Mesothelial cell of epicardium (in vitro differentiated cells): ENCODE data around the gene MACROH2A1. TPM values are rescaled to one million over a fixed set of nuclear protein-coding genes. Genes with fewer than 3 reads are reported as not detected.
A peak's percentile ranks its signal among the peaks of the same experiment; 100 is the strongest.

Experiments used
- DNase-seq, 2 experiments: peaks; one replicate each; pipeline ENCODE4 v3.0.0; 2021; ENCODE audit warnings: low spot score in 2 of 2; ENCODE audit not compliant: unreplicated experiment in 2 of 2
- H3K27ac Mint-ChIP-seq: 2 replicates; pipeline ENCODE4 v1.8.0; 2021; ENCODE audit warnings: mixed read lengths
- H3K27me3 Mint-ChIP-seq: 2 replicates; pipeline ENCODE4 v1.8.0; 2021; ENCODE audit warnings: low read depth, mixed read lengths
- H3K36me3 Mint-ChIP-seq: 2 replicates; pipeline ENCODE4 v1.8.0; 2021; ENCODE audit warnings: mixed read lengths
- H3K4me1 Mint-ChIP-seq: 2 replicates; pipeline ENCODE4 v1.8.0; 2021; ENCODE audit warnings: mixed read lengths
- H3K4me3 Mint-ChIP-seq: 2 replicates; pipeline ENCODE4 v1.8.0; 2021; ENCODE audit warnings: mild to moderate bottlenecking, moderate library complexity, mixed read lengths
- H3K9me3 Mint-ChIP-seq: 2 replicates; pipeline ENCODE4 v1.8.0; 2021; ENCODE audit warnings: mixed read lengths
- CTCF ChIP-seq: fragments of 200-600 bp; sonication (generic); IDR thresholded peaks from one replicate; pipeline ENCODE4 v1.5.0; 2021; ENCODE audit warnings: antibody characterized with exemption; ENCODE audit not compliant: unreplicated experiment
- total RNA-seq: library from RNA; stranded (reverse); gene quantifications from 3 replicates; pipeline ENCODE4 v1.2.1, GENCODE V29; 2021

Gene MACROH2A1
- total RNA-seq, 1 donor from 2014 or later: 276 TPM

- H3K27me3 Mint-ChIP-seq: peaks cover 2% of the 10 kb centered on the region
These were observed 724 bp downstream of the MACROH2A1 start for GRCh38 chr5:135398160-135398854.

GRCh38 chr5:135397084-135397483 is 1.9 kb downstream of the MACROH2A1 start:
- peak overlapping the region; percentile 82 for H3K4me3 Mint-ChIP-seq
- no peak for DNase-seq
- peaks cover 7% of the 10 kb centered on the region for H3K36me3 Mint-ChIP-seq
- TF ChIP-seq CTCF: no peak
- H3K9me3 Mint-ChIP-seq: no peaks in the 10 kb centered on the region
- H3K4me1 Mint-ChIP-seq: peaks cover 57% of the 10 kb centered on the region
- H3K27me3 Mint-ChIP-seq: peaks cover 2% of the 10 kb centered on the region
- peak overlapping the region; percentile 72 for H3K27ac Mint-ChIP-seq

More at GRCh38 chr5:135398160-135398854, 724 bp downstream of the MACROH2A1 start:
- Mint-ChIP-seq H3K4me3 (peak overlapping the region; percentile 82), H3K4me1 (peaks cover 54% of the 10 kb centered on the region), H3K36me3 (no peaks in the 10 kb centered on the region), H3K9me3 (no peaks in the 10 kb centered on the region), H3K27ac (peak overlapping the region; percentile 72)
- DNase-seq: peak in 1 of 2 experiments; percentile 55
- no peak for TF ChIP-seq CTCF

- peaks cover 62% of the 10 kb centered on the region for H3K4me1 Mint-ChIP-seq
- DNase-seq: no peak
- H3K9me3 Mint-ChIP-seq: no peaks in the 10 kb centered on the region
- H3K27me3 Mint-ChIP-seq: peaks cover 2% of the 10 kb centered on the region
- H3K36me3 Mint-ChIP-seq: peaks cover 7% of the 10 kb centered on the region
- no peak for TF ChIP-seq CTCF
- H3K4me3 Mint-ChIP-seq: peak overlapping the region; percentile 82
- H3K27ac Mint-ChIP-seq: peak overlapping the region; percentile 72
These were observed 2.5 kb downstream of the MACROH2A1 start for GRCh38 chr5:135396459-135397055.

GRCh38 chr5:135395866-135396265 is 3.2 kb downstream of the MACROH2A1 start:
- Mint-ChIP-seq H3K36me3 (peaks cover 7% of the 10 kb centered on the region), H3K4me3 (no peak overlapping the region), H3K9me3 (no peaks in the 10 kb centered on the region), H3K4me1 (peaks cover 61% of the 10 kb centered on the region), H3K27ac (peak overlapping the region; percentile 72), H3K27me3 (no peaks in the 10 kb centered on the region)
- no peak for DNase-seq
- TF ChIP-seq CTCF: no peak

GRCh38 chr5:135395451-135395850 is 3.6 kb downstream of the MACROH2A1 start:
- Mint-ChIP-seq H3K36me3 (peaks cover 7% of the 10 kb centered on the region), H3K4me1 (peaks cover 57% of the 10 kb centered on the region), H3K27me3 (no peaks in the 10 kb centered on the region), H3K9me3 (no peaks in the 10 kb centered on the region), H3K27ac (peak overlapping the region; percentile 51), H3K4me3 (no peak overlapping the region)
- no peak for DNase-seq
- no peak for TF ChIP-seq CTCF
